ENCODE data around the gene GNB1L. TPM values are rescaled to one million over a fixed set of nuclear protein-coding genes. Genes with fewer than 3 reads are reported as not detected.

GNB1L gene
- total and polyA plus RNA-seq, 2 donors (not counting 1 experiment from before 2014, with no cell fraction given): 6.6 to 12.1 TPM

DNA sequence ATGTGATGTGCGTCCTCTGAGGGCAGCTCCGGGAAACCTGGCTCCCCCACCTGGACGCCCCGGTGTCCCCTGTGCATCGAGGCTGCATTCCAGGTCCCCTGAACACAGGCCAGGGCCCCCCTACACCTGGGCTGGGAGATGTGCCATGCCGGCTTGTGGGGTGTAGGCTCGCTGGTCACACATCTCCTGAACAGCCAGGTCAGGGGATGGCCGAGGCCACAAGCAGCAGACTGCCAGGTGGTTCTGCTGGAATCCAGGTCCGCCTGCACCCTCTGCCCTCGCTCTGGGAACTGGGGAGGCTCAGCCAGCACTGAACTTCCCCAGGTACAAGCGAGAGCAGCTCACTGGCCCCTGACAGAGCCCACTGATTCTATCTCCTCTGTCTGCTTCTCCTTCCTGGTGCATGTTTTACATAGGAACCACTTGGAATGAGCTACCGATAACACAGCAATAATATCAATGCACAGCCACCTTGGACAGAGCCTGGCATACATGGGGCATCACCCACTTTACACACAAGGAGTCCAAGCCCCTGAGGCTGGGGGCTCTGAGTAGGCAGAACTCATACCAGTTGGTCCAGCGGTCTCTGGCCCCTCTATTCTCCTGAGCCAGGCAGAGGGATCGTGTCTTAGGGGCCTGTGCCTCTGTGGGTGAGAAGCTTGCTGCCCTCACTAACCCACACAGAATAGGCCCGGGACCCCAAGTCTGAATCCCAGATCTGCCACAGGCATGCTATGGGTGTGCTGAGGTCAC, 47.3 kb downstream of the GNB1L start:
- no peak for ATAC-seq (ENCODE audit: low read depth)
- CTCF ChIA-PET: no interaction called here
- H3K79me2 ChIP-seq (ENCODE audit: control insufficient read depth, insufficient read depth, low read length): no peaks in the 10 kb centered on the region

More for the DNA sequence above, 47.3 kb downstream of the GNB1L start:
- no peak for TF ChIP-seq EZH2 (IDR thresholded peaks at IDR 0.05; ENCODE audit: borderline replicate concordance, insufficient read depth, low read depth, low read length, poor library complexity, severe bottlenecking)
- TF ChIP-seq, protein P1, sequence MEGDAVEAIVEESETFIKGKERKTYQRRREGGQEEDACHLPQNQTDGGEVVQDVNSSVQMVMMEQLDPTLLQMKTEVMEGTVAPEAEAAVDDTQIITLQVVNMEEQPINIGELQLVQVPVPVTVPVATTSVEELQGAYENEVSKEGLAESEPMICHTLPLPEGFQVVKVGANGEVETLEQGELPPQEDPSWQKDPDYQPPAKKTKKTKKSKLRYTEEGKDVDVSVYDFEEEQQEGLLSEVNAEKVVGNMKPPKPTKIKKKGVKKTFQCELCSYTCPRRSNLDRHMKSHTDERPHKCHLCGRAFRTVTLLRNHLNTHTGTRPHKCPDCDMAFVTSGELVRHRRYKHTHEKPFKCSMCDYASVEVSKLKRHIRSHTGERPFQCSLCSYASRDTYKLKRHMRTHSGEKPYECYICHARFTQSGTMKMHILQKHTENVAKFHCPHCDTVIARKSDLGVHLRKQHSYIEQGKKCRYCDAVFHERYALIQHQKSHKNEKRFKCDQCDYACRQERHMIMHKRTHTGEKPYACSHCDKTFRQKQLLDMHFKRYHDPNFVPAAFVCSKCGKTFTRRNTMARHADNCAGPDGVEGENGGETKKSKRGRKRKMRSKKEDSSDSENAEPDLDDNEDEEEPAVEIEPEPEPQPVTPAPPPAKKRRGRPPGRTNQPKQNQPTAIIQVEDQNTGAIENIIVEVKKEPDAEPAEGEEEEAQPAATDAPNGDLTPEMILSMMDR (IDR thresholded peaks at IDR 0.05): no peak
- Histone ChIP-seq H3K27me3 (replicated peaks in 1 of 4; ENCODE audit: control extremely low read depth in 1 of 4, control insufficient read depth in 3 of 4, insufficient read depth in 4 of 4, low read length in 3 of 4) (no peaks in the 10 kb centered on the region), H3K27ac (ENCODE audit: low read length in 2 of 2) (no peak overlapping the region), H2AFZ (ENCODE audit: insufficient read depth, low read depth, low read length, poor library complexity, severe bottlenecking) (no peak overlapping the region), H3K4me3 (ENCODE audit: control extremely low read depth in 1 of 5, extremely low read depth in 1 of 5, insufficient read depth in 1 of 5, low read depth in 2 of 5, low read length in 4 of 5) (no peak overlapping the region), H3K4me2 (replicated peaks; ENCODE audit: low read depth, low read length, poor library complexity, severe bottlenecking) (no peak overlapping the region), H4K20me1 (ENCODE audit: control insufficient read depth, insufficient read depth, low read length, poor library complexity, severe bottlenecking) (no peaks in the 10 kb centered on the region), H3K9me3 (ENCODE audit: control extremely low read depth in 1 of 3, control insufficient read depth in 2 of 3, insufficient read depth in 1 of 3, low read length in 2 of 3) (no peaks in the 10 kb centered on the region), H3K9ac (ENCODE audit: low read length) (no peak overlapping the region), H3K4me1 (ENCODE audit: control insufficient read depth in 2 of 2, insufficient read depth in 2 of 2, low read length in 2 of 2) (no peaks in the 10 kb centered on the region), H3K36me3 (replicated peaks in 1 of 2; ENCODE audit: control extremely low read depth in 1 of 2, control insufficient read depth in 1 of 2, extremely low read depth in 1 of 2, insufficient read depth in 2 of 2, low read length in 1 of 2) (peaks cover 0 to 8% of the 10 kb centered on the region in 2 experiments)
- intact Hi-C loops (cut with micrococcal nuclease): no loop called here
- DNase-seq: no peak
- 96% methylated on average over 15 of the region's 15 CpGs for WGBS (ENCODE audit: insufficient coverage)
- no peaks in the 10 kb centered on the region for H3K4me1 Mint-ChIP-seq
- POLR2A ChIA-PET: no interaction called here
- H3K27ac Mint-ChIP-seq: no peak overlapping the region
- H3K9me3 Mint-ChIP-seq (ENCODE audit: insufficient read depth): no peaks in the 10 kb centered on the region
- H3K27me3 Mint-ChIP-seq: no peaks in the 10 kb centered on the region
- H3K4me3 Mint-ChIP-seq: no peak overlapping the region

All from B cell (primary cell).